DMS53 (cell line): Measurements from ENCODE around the gene AGRN.

Experiments used
- DNase-seq: peaks from one replicate; lab custom pipeline; 2025; lab: John Stamatoyannopoulos, UW

Gene AGRN

GRCh38 chr1:1081311-1082238 lies 61.7 kb downstream of the AGRN start:
- no peak for DNase-seq

GRCh38 chr1:1082239-1082775 lies 62.4 kb downstream of the AGRN start:
- DNase-seq = no peak

GRCh38 chr1:1082776-1083415 lies 63.0 kb downstream of the AGRN start:
- no peak for DNase-seq

- no peak for DNase-seq
Observed at GRCh38 chr1:1083416-1084371, 63.8 kb downstream of the AGRN start.

GRCh38 chr1:1084372-1085170 lies 64.7 kb downstream of the AGRN start:
- no peak for DNase-seq

- DNase-seq = no peak
Observed at GRCh38 chr1:1085171-1085841, 65.4 kb downstream of the AGRN start.

- DNase-seq = no peak
Observed at GRCh38 chr1:1085911-1086841, 66.3 kb downstream of the AGRN start.

GRCh38 chr1:1086911-1087341 lies 67.0 kb downstream of the AGRN start:
- no peak for DNase-seq

GRCh38 chr1:1087351-1088028 lies 67.6 kb downstream of the AGRN start:
- DNase-seq = no peak

- no peak for DNase-seq
Observed at GRCh38 chr1:1088029-1088800, 68.3 kb downstream of the AGRN start.

GRCh38 chr1:1088801-1089680 lies 69.1 kb downstream of the AGRN start:
- DNase-seq = no peak

GRCh38 chr1:1089731-1090423 lies 70.0 kb downstream of the AGRN start:
- DNase-seq = no peak

GRCh38 chr1:1090424-1091343 lies 70.8 kb downstream of the AGRN start:
- no peak for DNase-seq

- DNase-seq = no peak
Observed at GRCh38 chr1:1091344-1092148, 71.6 kb downstream of the AGRN start.
